Keratinocyte (primary cell): Measurements from ENCODE around the gene SLC4A9.

Experiments
- CTCF ChIP-seq, 3 experiments: IDR thresholded peaks in 1 of 3; conservative IDR thresholded peaks in 1 of 3; optimal IDR thresholded peaks in 1 of 3; 2 replicates in 2 of 3; 3 replicates in 1 of 3; pipeline versions ENCODE3 to v1.5.1; 2011; ENCODE audit warnings: low read length in 3 of 3, mild to moderate bottlenecking in 3 of 3, moderate library complexity in 2 of 3, control low read depth in 1 of 3, inconsistent platforms in 1 of 3; ENCODE audit not compliant: insufficient read depth in 2 of 3; ENCODE audit errors: extremely low read depth in 1 of 3
- EZH2 ChIP-seq: IDR thresholded peaks from one replicate; pipeline ENCODE4 v1.6.1; 2012; ENCODE audit warnings: inconsistent platforms, mild to moderate bottlenecking, low read length, moderate library complexity

DNA sequence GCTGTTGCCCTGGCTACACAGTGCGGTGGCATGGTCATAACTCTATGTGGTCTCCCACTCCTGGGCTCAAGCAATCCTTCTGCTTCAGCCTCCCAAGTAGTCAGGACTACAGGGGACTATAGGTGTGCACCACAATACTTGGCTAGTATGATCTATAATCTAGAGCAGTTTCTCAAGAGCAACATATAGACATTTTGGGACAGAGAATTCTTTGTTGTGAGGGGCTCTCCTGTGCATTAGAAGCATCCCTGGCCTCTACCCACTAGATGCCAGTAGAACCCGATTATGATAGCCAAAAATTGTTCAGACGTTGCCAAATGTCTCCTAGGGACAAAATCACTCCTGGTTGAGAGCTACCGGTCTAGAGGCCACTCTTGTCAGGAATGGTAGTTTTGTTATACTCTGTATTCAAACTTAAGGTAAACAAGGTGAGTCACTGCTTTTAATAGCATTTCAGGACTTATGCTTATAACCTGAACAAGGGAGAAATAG, 48.8 kb downstream of the SLC4A9 start:
- TF ChIP-seq CTCF (optimal IDR thresholded peaks at IDR 0.05 in 1 of 3, IDR thresholded peaks at IDR 0.05 in 1 of 3, conservative IDR thresholded peaks at IDR 0.05 in 1 of 3; ENCODE audit: extremely low read depth in 1 of 3, insufficient read depth in 2 of 3, low read length in 3 of 3): no peak
- no peak for TF ChIP-seq EZH2
